LNCaP clone FGC (cell line): Measurements from ENCODE around the gene CDH12.

Source experiments
- DNase-seq: peaks from one replicate; pipeline ENCODE4 v3.0.0-alpha.2; 2011; ENCODE audit warnings: low read depth
- H3K4me3 ChIP-seq: 2 replicates; pipeline ENCODE4 v1.5.1; 2011; ENCODE audit warnings: mild to moderate bottlenecking, low read depth, low read length, control low read depth
- CTCF ChIP-seq: IDR thresholded peaks from 2 replicates; pipeline ENCODE4 v1.5.1; 2012; ENCODE audit warnings: mild to moderate bottlenecking; ENCODE audit not compliant: control insufficient read depth, insufficient read depth; ENCODE audit errors: extremely low read depth

CDH12 gene

GRCh38 chr5:22650511-22650910, 202.6 kb downstream of the CDH12 start:
- no peak for DNase-seq
- no peak for TF ChIP-seq CTCF
- no peak overlapping the region for H3K4me3 ChIP-seq

- no peak for TF ChIP-seq CTCF
- no peak overlapping the region for H3K4me3 ChIP-seq
- peak; percentile 73 for DNase-seq
Measured at GRCh38 chr5:22649074-22649473, 204.1 kb downstream of the CDH12 start.

GRCh38 chr5:22644859-22645258, 208.3 kb downstream of the CDH12 start:
- TF ChIP-seq CTCF, result no peak
- H3K4me3 ChIP-seq, result no peak overlapping the region
- DNase-seq, result no peak

- H3K4me3 ChIP-seq, result no peak overlapping the region
- no peak for TF ChIP-seq CTCF
- no peak for DNase-seq
Measured at GRCh38 chr5:22643356-22643755, 209.8 kb downstream of the CDH12 start.

GRCh38 chr5:22631683-22632082, 221.5 kb downstream of the CDH12 start:
- no peak overlapping the region for H3K4me3 ChIP-seq
- TF ChIP-seq CTCF, result no peak
- no peak for DNase-seq

- no peak for TF ChIP-seq CTCF
- DNase-seq, result no peak
- H3K4me3 ChIP-seq, result no peak overlapping the region
Measured at GRCh38 chr5:22627029-22627428, 226.1 kb downstream of the CDH12 start.

- no peak overlapping the region for H3K4me3 ChIP-seq
Measured at GRCh38 chr5:22625451-22625850, 227.7 kb downstream of the CDH12 start.

More at GRCh38 chr5:22625451-22625850, 227.7 kb downstream of the CDH12 start:
- no peak for DNase-seq
- no peak for TF ChIP-seq CTCF
